K562 (cell line): ENCODE measurements around the gene TMEM156. TPM values are rescaled to one million over a fixed set of nuclear protein-coding genes. Genes with fewer than 3 reads are reported as not detected.
A peak's percentile ranks its signal among the peaks of the same experiment; 100 is the strongest.

ENCODE experiments used
- ARID3B ChIP-seq: fragments of 250-450 bp; sonication (Bioruptor Pico); IDR thresholded peaks from 2 replicates; pipeline ENCODE4 v1.4.0; 2020; ENCODE audit warnings: borderline replicate concordance
- CCNT2 ChIP-seq: IDR thresholded peaks from 2 replicates; pipeline ENCODE4 v1.6.1; 2011; ENCODE audit warnings: borderline replicate concordance, low read depth, mild to moderate bottlenecking, moderate library complexity, mixed read lengths, low read length; ENCODE audit not compliant: insufficient read length; ENCODE audit errors: extremely low read depth
- FOS ChIP-seq: IDR thresholded peaks from 3 replicates; pipeline ENCODE4 v1.6.1; 2011; ENCODE audit not compliant: insufficient read length; ENCODE audit errors: extremely low read depth
- GABPB2 ChIP-seq: fragments of 250-450 bp; sonication (Bioruptor Pico); conservative IDR thresholded peaks from 2 replicates; pipeline ENCODE4 v1.5.1; 2021; ENCODE audit warnings: mild to moderate bottlenecking
- HLTF ChIP-seq: fragments of 450-650 bp; IDR thresholded peaks from 2 replicates; pipeline ENCODE4 v1.6.1; 2016
- HNRNPH1 ChIP-seq: fragments of 200-400 bp; formaldehyde crosslinking; optimal IDR thresholded peaks from 2 replicates; pipeline ENCODE3; 2017; ENCODE audit warnings: low read depth, mild to moderate bottlenecking, low read length, moderate library complexity
- KDM5B ChIP-seq: fragments of 200-600 bp; sonication (generic); IDR thresholded peaks from 2 replicates; pipeline ENCODE4 v1.6.1; 2012; ENCODE audit warnings: low read depth, mild to moderate bottlenecking, moderate library complexity, low read length, control low read depth, inconsistent platforms; ENCODE audit not compliant: insufficient replicate concordance
- MYNN ChIP-seq, 2 experiments: sonication (generic); formaldehyde crosslinking in 1 of 2; IDR thresholded peaks; 2 replicates each; pipeline versions ENCODE4 v1.5.0 to v1.6.1; 2016 to 2020; ENCODE audit warnings: antibody characterized with exemption in 1 of 2, missing genetic modification reagents in 1 of 2
- PHF8 ChIP-seq: fragments of 200-600 bp; sonication (generic); IDR thresholded peaks from 2 replicates; pipeline ENCODE4 v1.6.1; 2012; ENCODE audit warnings: mixed run types, mild to moderate bottlenecking, inconsistent platforms, low read length, moderate library complexity, borderline replicate concordance
- POLR2A ChIP-seq: fragments of 450-650 bp; conservative IDR thresholded peaks from 2 replicates; pipeline ENCODE4 v1.6.1; 2016
- POLR2AphosphoS2 ChIP-seq: IDR thresholded peaks from 2 replicates; pipeline ENCODE4 v1.6.1; 2012; ENCODE audit warnings: low read length, improper control_type of control experiment
- POLR2H ChIP-seq: IDR thresholded peaks from 2 replicates; pipeline ENCODE4 v1.6.1; 2016; ENCODE audit warnings: missing genetic modification characterization, low read depth, mild to moderate bottlenecking, control low read depth, missing compliant biosample characterization, moderate library complexity
- PREB ChIP-seq: sonication (generic); formaldehyde crosslinking; IDR thresholded peaks from 2 replicates; pipeline ENCODE4 v1.8.1; 2023; ENCODE audit warnings: mild to moderate bottlenecking, missing genetic modification reagents
- PYGO2 ChIP-seq: fragments of 450-650 bp; IDR thresholded peaks from 2 replicates; pipeline ENCODE4 v1.6.1; 2016; ENCODE audit warnings: mild to moderate bottlenecking, missing genetic modification characterization, moderate library complexity, missing compliant biosample characterization
- SRSF3 ChIP-seq: fragments of 200-400 bp; formaldehyde crosslinking; IDR thresholded peaks from 2 replicates; pipeline ENCODE4 v1.6.1; 2016; ENCODE audit warnings: mild to moderate bottlenecking, low read length, moderate library complexity; ENCODE audit not compliant: insufficient read depth
- ZBTB7A ChIP-seq: IDR thresholded peaks from 2 replicates; pipeline ENCODE4 v1.6.1; 2011; ENCODE audit warnings: low read depth, mild to moderate bottlenecking, low read length, moderate library complexity, borderline replicate concordance; ENCODE audit not compliant: control insufficient read depth
- ZNF444 ChIP-seq: fragments of 250-450 bp; sonication (Bioruptor Pico); IDR thresholded peaks from 2 replicates; pipeline ENCODE4 v1.4.0; 2020; ENCODE audit warnings: mild to moderate bottlenecking, moderate library complexity
- polyA plus RNA-seq, 8 experiments: library from polyadenylated mRNA; depleted of rRNA in 4 of 8; stranded (reverse) in 5 of 8; unstranded in 3 of 8; fragments of >200 nt; fragmentation: Nextera tagmentation in 2 of 8; fragmentation: Illumina TruSeq in 1 of 8; extraction: Ambion mirVana in 2 of 8; extraction: Trizol in 1 of 8; gene quantifications; 2 replicates each; pipeline versions ENCODE4 v1.2.1 to v1.2.3, GENCODE V29; 2011 to 2014; ENCODE audit warnings: inconsistent platforms in 1 of 8, missing spikeins in 1 of 8
- total RNA-seq, 7 experiments: library from RNA; depleted of rRNA in 6 of 7; stranded (reverse); fragments of >200 nt in 6 of 7; fragmentation: Illumina TruSeq in 2 of 7; extraction: Trizol in 2 of 7; gene quantifications; 2 replicates each; pipeline versions ENCODE4 v1.2.1 to v1.2.3, GENCODE V29; 2011 to 2021; ENCODE audit warnings: low replicate concordance in 1 of 7
- TF ChIP-seq, protein P1 (sequence below): fragments of 200-800 bp; sonication (Bioruptor generic); IDR thresholded peaks from 2 replicates; pipeline ENCODE4 v1.6.1; 2016; ENCODE audit warnings: missing genetic modification characterization, missing compliant biosample characterization
- TF ChIP-seq, protein P2 (sequence below): fragments of 250-450 bp; sonication (Bioruptor Pico); IDR thresholded peaks from 2 replicates; pipeline ENCODE4 v1.4.0; 2020; ENCODE audit warnings: mild to moderate bottlenecking

TMEM156 gene
- total and polyA plus RNA-seq, 9 of the 15 experiments (the other 6 are each of a cell fraction or from before 2014, with no cell fraction given): 3.5 to 9.6 (median 6.4) TPM

DNA sequence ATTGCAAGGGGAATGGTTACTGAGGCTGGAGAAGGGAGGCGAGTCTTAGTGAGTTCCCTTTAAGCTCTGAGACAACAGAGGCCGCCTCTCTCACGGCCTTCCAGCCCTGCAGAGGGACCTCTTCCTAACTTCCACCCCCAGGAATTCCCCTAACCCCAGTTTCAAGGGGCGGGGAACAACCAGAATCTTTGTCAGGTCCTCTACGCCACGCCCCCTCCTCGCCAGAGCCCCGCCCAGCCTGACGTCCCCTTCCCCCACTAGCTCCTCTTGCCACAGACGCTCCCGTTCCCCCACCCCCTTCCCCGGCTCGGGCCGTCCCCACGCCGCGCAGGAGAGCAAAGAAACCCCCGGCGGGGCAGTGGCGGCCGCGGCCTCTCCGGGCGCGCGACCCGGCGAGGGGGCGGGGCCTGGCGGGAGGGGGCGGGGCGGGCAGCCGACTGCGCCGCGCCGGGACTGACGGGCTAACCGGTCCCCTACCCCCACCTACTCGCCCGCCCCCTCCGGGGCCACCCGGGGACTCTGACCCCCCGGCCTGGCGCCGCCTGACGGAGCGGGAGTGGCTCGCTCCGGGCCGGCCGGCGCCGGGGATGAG lies 12.3 kb upstream of the TMEM156 start (continued):
- TF ChIP-seq, protein P1, sequence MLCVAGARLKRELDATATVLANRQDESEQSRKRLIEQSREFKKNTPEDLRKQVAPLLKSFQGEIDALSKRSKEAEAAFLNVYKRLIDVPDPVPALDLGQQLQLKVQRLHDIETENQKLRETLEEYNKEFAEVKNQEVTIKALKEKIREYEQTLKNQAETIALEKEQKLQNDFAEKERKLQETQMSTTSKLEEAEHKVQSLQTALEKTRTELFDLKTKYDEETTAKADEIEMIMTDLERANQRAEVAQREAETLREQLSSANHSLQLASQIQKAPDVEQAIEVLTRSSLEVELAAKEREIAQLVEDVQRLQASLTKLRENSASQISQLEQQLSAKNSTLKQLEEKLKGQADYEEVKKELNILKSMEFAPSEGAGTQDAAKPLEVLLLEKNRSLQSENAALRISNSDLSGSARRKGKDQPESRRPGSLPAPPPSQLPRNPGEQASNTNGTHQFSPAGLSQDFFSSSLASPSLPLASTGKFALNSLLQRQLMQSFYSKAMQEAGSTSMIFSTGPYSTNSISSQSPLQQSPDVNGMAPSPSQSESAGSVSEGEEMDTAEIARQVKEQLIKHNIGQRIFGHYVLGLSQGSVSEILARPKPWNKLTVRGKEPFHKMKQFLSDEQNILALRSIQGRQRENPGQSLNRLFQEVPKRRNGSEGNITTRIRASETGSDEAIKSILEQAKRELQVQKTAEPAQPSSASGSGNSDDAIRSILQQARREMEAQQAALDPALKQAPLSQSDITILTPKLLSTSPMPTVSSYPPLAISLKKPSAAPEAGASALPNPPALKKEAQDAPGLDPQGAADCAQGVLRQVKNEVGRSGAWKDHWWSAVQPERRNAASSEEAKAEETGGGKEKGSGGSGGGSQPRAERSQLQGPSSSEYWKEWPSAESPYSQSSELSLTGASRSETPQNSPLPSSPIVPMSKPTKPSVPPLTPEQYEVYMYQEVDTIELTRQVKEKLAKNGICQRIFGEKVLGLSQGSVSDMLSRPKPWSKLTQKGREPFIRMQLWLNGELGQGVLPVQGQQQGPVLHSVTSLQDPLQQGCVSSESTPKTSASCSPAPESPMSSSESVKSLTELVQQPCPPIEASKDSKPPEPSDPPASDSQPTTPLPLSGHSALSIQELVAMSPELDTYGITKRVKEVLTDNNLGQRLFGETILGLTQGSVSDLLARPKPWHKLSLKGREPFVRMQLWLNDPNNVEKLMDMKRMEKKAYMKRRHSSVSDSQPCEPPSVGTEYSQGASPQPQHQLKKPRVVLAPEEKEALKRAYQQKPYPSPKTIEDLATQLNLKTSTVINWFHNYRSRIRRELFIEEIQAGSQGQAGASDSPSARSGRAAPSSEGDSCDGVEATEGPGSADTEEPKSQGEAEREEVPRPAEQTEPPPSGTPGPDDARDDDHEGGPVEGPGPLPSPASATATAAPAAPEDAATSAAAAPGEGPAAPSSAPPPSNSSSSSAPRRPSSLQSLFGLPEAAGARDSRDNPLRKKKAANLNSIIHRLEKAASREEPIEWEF (CRISPR knock-in tag): no peak
- TF ChIP-seq PREB: no peak
- TF ChIP-seq ZBTB7A: peak; percentile 75; the same call in 1 of the 2 replicates
- TF ChIP-seq KDM5B: peak; percentile 7
- no peak for TF ChIP-seq PYGO2 (tag)
- TF ChIP-seq, protein P2, sequence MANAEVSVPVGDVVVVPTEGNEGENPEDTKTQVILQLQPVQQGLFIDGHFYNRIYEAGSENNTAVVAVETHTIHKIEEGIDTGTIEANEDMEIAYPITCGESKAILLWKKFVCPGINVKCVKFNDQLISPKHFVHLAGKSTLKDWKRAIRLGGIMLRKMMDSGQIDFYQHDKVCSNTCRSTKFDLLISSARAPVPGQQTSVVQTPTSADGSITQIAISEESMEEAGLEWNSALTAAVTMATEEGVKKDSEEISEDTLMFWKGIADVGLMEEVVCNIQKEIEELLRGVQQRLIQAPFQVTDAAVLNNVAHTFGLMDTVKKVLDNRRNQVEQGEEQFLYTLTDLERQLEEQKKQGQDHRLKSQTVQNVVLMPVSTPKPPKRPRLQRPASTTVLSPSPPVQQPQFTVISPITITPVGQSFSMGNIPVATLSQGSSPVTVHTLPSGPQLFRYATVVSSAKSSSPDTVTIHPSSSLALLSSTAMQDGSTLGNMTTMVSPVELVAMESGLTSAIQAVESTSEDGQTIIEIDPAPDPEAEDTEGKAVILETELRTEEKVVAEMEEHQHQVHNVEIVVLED (CRISPR knock-in tag): no peak
- TF ChIP-seq POLR2A: peak; percentile 49; the same call in 1 of the 2 replicates
- TF ChIP-seq SRSF3: no peak
- TF ChIP-seq ARID3B (CRISPR knock-in tag): no peak
- TF ChIP-seq POLR2AphosphoS2: no peak
- 0 out of 2 replicates have a peak, but pooled peaks have one; percentile 37 for TF ChIP-seq POLR2H (tag)
- no peak for TF ChIP-seq HLTF
- TF ChIP-seq GABPB2 (CRISPR knock-in tag): no peak
- TF ChIP-seq PHF8: no peak
- TF ChIP-seq CCNT2: no peak
- TF ChIP-seq FOS: no peak
- TF ChIP-seq ZNF444 (CRISPR knock-in tag): no peak
- TF ChIP-seq HNRNPH1: no peak
- no peak for TF ChIP-seq MYNN (IDR thresholded peaks at IDR 0.05)
- TF ChIP-seq MYNN (CRISPR knock-in tag; IDR thresholded peaks at IDR 0.05): no peak
